Activated CD4-positive, alpha-beta T cell treated with anti-CD3 and anti-CD28 coated beads, Interleukin-2, amount 10 ng/mL, durations not matched to agents 7 days and 5 days (primary cell): ENCODE measurements around the gene ADAMTS6. TPM values are rescaled to one million over a fixed set of nuclear protein-coding genes. Genes with fewer than 3 reads are reported as not detected.

Source experiments
- CTCF ChIA-PET: fragments of 350-600 bp; sonication (Branson Sonifier 250); formaldehyde crosslinking; loops from one replicate; lab custom pipeline; 2021; ENCODE audit warnings: antibody characterized with exemption; lab: Charles Lee
- POLR2A ChIA-PET: fragments of 350-600 bp; sonication (Branson Sonifier 250); formaldehyde crosslinking; loops from one replicate; lab custom pipeline; 2021; ENCODE audit warnings: antibody characterized with exemption; lab: Charles Lee
- DNase-seq: peaks from one replicate; pipeline ENCODE4 v3.0.0-alpha.2; 2020
- H3K27ac Mint-ChIP-seq: one replicate; pipeline ENCODE4 v1.8.0; 2021; ENCODE audit warnings: mild to moderate bottlenecking, moderate library complexity, mixed read lengths
- H3K27me3 Mint-ChIP-seq: one replicate; pipeline ENCODE4 v1.8.0; 2021; ENCODE audit warnings: mixed read lengths
- H3K36me3 Mint-ChIP-seq: one replicate; pipeline ENCODE4 v1.8.0; 2021; ENCODE audit warnings: low read depth, mixed read lengths
- H3K4me1 Mint-ChIP-seq: one replicate; pipeline ENCODE4 v1.8.0; 2021; ENCODE audit warnings: mixed read lengths
- H3K4me3 Mint-ChIP-seq: one replicate; pipeline ENCODE4 v1.8.0; 2021; ENCODE audit warnings: mild to moderate bottlenecking, moderate library complexity, mixed read lengths
- H3K9me3 Mint-ChIP-seq: one replicate; pipeline ENCODE4 v1.8.0; 2021; ENCODE audit warnings: mixed read lengths
- total RNA-seq, 2 experiments: library from RNA; stranded (reverse); gene quantifications; one replicate each; pipeline ENCODE4 v1.2.3, GENCODE V29; 2021

ADAMTS6 gene
- total RNA-seq, 2 experiments from 2014 or later = 2.8 to 2.9 TPM

DNA sequence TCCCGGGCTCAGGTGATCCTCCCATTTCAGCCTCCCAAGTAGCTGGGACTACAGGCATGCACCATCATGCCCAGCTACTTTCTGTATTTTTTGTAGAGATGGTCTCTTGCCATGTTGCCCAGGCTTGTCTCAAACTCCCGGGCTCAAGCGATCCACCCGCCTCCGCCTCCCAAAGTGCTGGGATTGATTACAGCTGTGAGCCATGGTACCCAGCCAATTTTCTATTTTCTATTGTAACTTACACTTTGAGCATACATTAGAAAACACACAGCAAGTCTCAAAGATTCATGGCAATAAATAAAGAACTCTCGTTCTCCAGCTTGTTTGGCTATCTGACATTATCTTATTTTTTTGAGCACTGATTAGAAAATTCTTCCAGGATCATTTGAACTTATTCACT lies 228.7 kb downstream of the ADAMTS6 start:
- H3K4me1 Mint-ChIP-seq = no peaks in the 10 kb centered on the region
- H3K36me3 Mint-ChIP-seq = no peaks in the 10 kb centered on the region
- H3K4me3 Mint-ChIP-seq = no peak overlapping the region
- ChIA-PET CTCF (interaction anchor here (2.7 kb wide), 1 partner anchor 9 kb away, joined by 6 read pairs; no protein-coding TSS in a partner anchor), POLR2A (no interaction called here)
- no peak for DNase-seq
- H3K9me3 Mint-ChIP-seq = no peaks in the 10 kb centered on the region
- H3K27me3 Mint-ChIP-seq = no peaks in the 10 kb centered on the region
- no peak overlapping the region for H3K27ac Mint-ChIP-seq

- Mint-ChIP-seq H3K27me3 (no peaks in the 10 kb centered on the region), H3K36me3 (no peaks in the 10 kb centered on the region), H3K4me3 (no peak overlapping the region), H3K9me3 (no peaks in the 10 kb centered on the region), H3K27ac (no peak overlapping the region), H3K4me1 (no peaks in the 10 kb centered on the region)
- ChIA-PET CTCF (no interaction called here), POLR2A (no interaction called here)
- no peak for DNase-seq
These were observed 232.8 kb downstream of the ADAMTS6 start for GRCh38 chr5:65248896-65249295.

GRCh38 chr5:65247594-65247993 lies 234.1 kb downstream of the ADAMTS6 start:
- no peaks in the 10 kb centered on the region for H3K4me1 Mint-ChIP-seq
- H3K36me3 Mint-ChIP-seq = no peaks in the 10 kb centered on the region
- ChIA-PET CTCF (no interaction called here), POLR2A (no interaction called here)
- DNase-seq = no peak
- H3K9me3 Mint-ChIP-seq = no peaks in the 10 kb centered on the region
- no peak overlapping the region for H3K4me3 Mint-ChIP-seq
- no peak overlapping the region for H3K27ac Mint-ChIP-seq
- no peaks in the 10 kb centered on the region for H3K27me3 Mint-ChIP-seq

- no peak for DNase-seq
- no peak overlapping the region for H3K27ac Mint-ChIP-seq
- no peaks in the 10 kb centered on the region for H3K9me3 Mint-ChIP-seq
- H3K4me3 Mint-ChIP-seq = no peak overlapping the region
- no peaks in the 10 kb centered on the region for H3K36me3 Mint-ChIP-seq
- POLR2A ChIA-PET = no interaction called here
- no peaks in the 10 kb centered on the region for H3K4me1 Mint-ChIP-seq
- H3K27me3 Mint-ChIP-seq = no peaks in the 10 kb centered on the region
- CTCF ChIA-PET = no interaction called here
These were observed 235.0 kb downstream of the ADAMTS6 start for GRCh38 chr5:65246741-65247140.

DNA sequence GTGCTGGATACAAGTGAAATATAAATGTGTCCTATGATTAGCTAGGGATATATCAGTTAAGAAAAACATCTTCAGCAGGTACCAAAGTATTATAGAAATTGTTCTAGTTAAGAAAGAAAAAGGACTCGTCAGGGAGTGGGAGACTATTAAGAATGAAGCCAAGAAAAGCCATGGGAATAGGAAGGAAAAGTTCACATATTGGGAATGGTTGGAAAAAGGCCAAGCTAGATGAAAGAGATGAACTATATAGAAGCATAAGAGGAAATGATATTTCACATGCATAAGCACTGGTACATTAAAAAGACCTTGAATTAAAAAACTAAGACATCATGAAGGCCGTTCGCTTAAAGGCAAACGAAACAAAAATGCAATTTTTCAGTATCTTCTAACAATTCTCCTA lies 237.7 kb downstream of the ADAMTS6 start:
- H3K27me3 Mint-ChIP-seq = no peaks in the 10 kb centered on the region
- ChIA-PET POLR2A (no interaction called here), CTCF (no interaction called here)

DNA sequence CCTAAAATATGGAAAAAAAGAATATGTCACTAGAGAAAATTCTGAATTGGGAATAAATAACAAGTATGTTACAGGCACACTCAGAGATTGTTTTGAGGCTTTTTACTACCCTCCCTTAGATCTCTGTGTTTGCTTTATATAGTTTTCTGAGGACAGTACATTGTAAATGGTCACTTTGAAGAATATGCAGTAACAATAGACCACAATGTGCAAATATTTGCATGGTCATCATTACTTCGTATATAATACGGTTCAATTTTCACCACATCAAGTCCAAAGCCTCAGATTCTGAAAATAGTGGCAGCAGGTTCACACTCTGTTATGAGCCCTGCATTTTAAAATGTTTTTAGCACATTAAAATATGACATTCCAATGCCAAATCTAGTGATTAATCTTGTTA lies 238.6 kb downstream of the ADAMTS6 start:
- no peaks in the 10 kb centered on the region for H3K4me1 Mint-ChIP-seq
- H3K4me3 Mint-ChIP-seq = no peak overlapping the region
- POLR2A ChIA-PET = no interaction called here
- no peak overlapping the region for H3K27ac Mint-ChIP-seq
- no peaks in the 10 kb centered on the region for H3K9me3 Mint-ChIP-seq
- DNase-seq = no peak
- CTCF ChIA-PET = no interaction called here
- H3K36me3 Mint-ChIP-seq = no peaks in the 10 kb centered on the region
- H3K27me3 Mint-ChIP-seq = no peaks in the 10 kb centered on the region

More for the DNA sequence above, 237.7 kb downstream of the ADAMTS6 start:
- no peak overlapping the region for H3K4me3 Mint-ChIP-seq
- no peaks in the 10 kb centered on the region for H3K9me3 Mint-ChIP-seq
- no peak overlapping the region for H3K27ac Mint-ChIP-seq
- no peak for DNase-seq
- no peaks in the 10 kb centered on the region for H3K4me1 Mint-ChIP-seq
- H3K36me3 Mint-ChIP-seq = no peaks in the 10 kb centered on the region

GRCh38 chr5:65229841-65230240 lies 251.9 kb downstream of the ADAMTS6 start:
- Mint-ChIP-seq H3K9me3 (peaks cover 19% of the 10 kb centered on the region), H3K4me1 (no peaks in the 10 kb centered on the region), H3K36me3 (peaks cover 3% of the 10 kb centered on the region), H3K4me3 (no peak overlapping the region), H3K27ac (no peak overlapping the region), H3K27me3 (no peaks in the 10 kb centered on the region)
- POLR2A ChIA-PET = no interaction called here
- DNase-seq = no peak
- CTCF ChIA-PET = no interaction called here

GRCh38 chr5:65213921-65214525 lies 267.7 kb downstream of the ADAMTS6 start:
- no peaks in the 10 kb centered on the region for H3K9me3 Mint-ChIP-seq
- H3K27ac Mint-ChIP-seq = no peak overlapping the region
- ChIA-PET CTCF (interaction anchor here (0.9 kb wide), 1 partner anchor 267 kb away, joined by 3 read pairs; no protein-coding TSS in a partner anchor), POLR2A (no interaction called here)
- H3K4me3 Mint-ChIP-seq = no peak overlapping the region
- no peaks in the 10 kb centered on the region for H3K4me1 Mint-ChIP-seq
- no peak for DNase-seq
- H3K36me3 Mint-ChIP-seq = no peaks in the 10 kb centered on the region
- peaks cover 2% of the 10 kb centered on the region for H3K27me3 Mint-ChIP-seq

DNA sequence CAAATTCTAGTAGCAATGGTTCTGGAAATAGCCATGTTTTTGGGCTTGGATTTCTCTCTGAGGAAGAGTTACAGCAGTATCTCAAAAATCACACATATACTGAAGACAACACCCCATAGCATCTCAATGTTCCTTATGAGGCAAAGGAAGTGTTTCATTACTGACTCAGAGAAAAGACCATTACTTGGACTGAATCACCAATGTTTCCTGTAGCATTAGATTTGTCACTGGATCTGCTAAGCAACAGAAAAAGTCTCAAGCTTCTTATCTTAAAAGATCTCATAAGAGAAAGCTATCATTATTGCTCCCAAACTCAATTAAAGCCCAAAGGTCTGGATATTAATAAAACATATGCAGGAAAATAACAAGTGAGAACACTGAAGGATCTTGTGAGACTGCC lies 272.4 kb downstream of the ADAMTS6 start:
- no peaks in the 10 kb centered on the region for H3K36me3 Mint-ChIP-seq
- ChIA-PET CTCF (no interaction called here), POLR2A (no interaction called here)
- H3K4me3 Mint-ChIP-seq = no peak overlapping the region
- H3K27me3 Mint-ChIP-seq = peaks cover 3% of the 10 kb centered on the region
- no peak for DNase-seq
- H3K27ac Mint-ChIP-seq = no peak overlapping the region
- no peaks in the 10 kb centered on the region for H3K9me3 Mint-ChIP-seq
- H3K4me1 Mint-ChIP-seq = no peaks in the 10 kb centered on the region

- H3K4me3 Mint-ChIP-seq = no peak overlapping the region
- no peaks in the 10 kb centered on the region for H3K36me3 Mint-ChIP-seq
- peaks cover 9% of the 10 kb centered on the region for H3K27me3 Mint-ChIP-seq
- H3K4me1 Mint-ChIP-seq = no peaks in the 10 kb centered on the region
- ChIA-PET POLR2A (no interaction called here), CTCF (interaction anchor here (0.6 kb wide), 1 partner anchor 1323 kb away, joined by 3 read pairs; no protein-coding TSS in a partner anchor)
- H3K27ac Mint-ChIP-seq = no peak overlapping the region
- no peaks in the 10 kb centered on the region for H3K9me3 Mint-ChIP-seq
- no peak for DNase-seq
These were observed 276.8 kb downstream of the ADAMTS6 start for GRCh38 chr5:65204966-65205365.

DNA sequence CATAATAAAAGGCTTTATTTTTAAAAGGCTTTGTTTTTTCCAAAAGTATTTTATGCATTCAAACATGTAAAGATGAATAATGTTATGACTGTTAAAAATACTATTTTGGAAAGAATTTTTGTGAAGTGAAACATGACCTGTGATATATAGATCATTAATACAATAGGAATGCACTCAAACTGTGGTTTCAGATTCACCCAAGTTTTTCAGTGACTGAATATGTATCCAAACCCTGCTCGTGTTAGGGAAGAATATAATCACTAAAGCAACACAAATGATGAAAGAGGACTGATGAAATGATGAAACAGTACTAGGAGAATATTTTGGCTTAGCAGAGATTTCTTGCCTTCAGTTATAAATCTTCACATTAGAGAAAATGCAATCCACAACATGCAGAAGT lies 278.0 kb downstream of the ADAMTS6 start:
- H3K4me3 Mint-ChIP-seq = no peak overlapping the region
- H3K36me3 Mint-ChIP-seq = no peaks in the 10 kb centered on the region
- no peak overlapping the region for H3K27ac Mint-ChIP-seq
- POLR2A ChIA-PET = no interaction called here
- H3K4me1 Mint-ChIP-seq = no peaks in the 10 kb centered on the region
- H3K9me3 Mint-ChIP-seq = no peaks in the 10 kb centered on the region
- peaks cover 9% of the 10 kb centered on the region for H3K27me3 Mint-ChIP-seq
- CTCF ChIA-PET = no interaction called here
- no peak for DNase-seq

GRCh38 chr5:65199993-65200675 lies 281.6 kb downstream of the ADAMTS6 start:
- Mint-ChIP-seq H3K36me3 (no peaks in the 10 kb centered on the region), H3K4me1 (no peaks in the 10 kb centered on the region), H3K27ac (no peak overlapping the region), H3K9me3 (no peaks in the 10 kb centered on the region), H3K4me3 (no peak overlapping the region), H3K27me3 (peaks cover 11% of the 10 kb centered on the region)
- ChIA-PET POLR2A (no interaction called here), CTCF (no interaction called here)
- no peak for DNase-seq

- peaks cover 12% of the 10 kb centered on the region for H3K27me3 Mint-ChIP-seq
- H3K9me3 Mint-ChIP-seq = no peaks in the 10 kb centered on the region
- CTCF ChIA-PET = no interaction called here
- POLR2A ChIA-PET = no interaction called here
- H3K4me1 Mint-ChIP-seq = no peaks in the 10 kb centered on the region
- no peak overlapping the region for H3K4me3 Mint-ChIP-seq
- H3K27ac Mint-ChIP-seq = no peak overlapping the region
- no peaks in the 10 kb centered on the region for H3K36me3 Mint-ChIP-seq
- DNase-seq = no peak
These were observed 283.1 kb downstream of the ADAMTS6 start for GRCh38 chr5:65198456-65199120.
